ENCODE measurements around the gene CFAP251.

The CFAP251 gene

DNA sequence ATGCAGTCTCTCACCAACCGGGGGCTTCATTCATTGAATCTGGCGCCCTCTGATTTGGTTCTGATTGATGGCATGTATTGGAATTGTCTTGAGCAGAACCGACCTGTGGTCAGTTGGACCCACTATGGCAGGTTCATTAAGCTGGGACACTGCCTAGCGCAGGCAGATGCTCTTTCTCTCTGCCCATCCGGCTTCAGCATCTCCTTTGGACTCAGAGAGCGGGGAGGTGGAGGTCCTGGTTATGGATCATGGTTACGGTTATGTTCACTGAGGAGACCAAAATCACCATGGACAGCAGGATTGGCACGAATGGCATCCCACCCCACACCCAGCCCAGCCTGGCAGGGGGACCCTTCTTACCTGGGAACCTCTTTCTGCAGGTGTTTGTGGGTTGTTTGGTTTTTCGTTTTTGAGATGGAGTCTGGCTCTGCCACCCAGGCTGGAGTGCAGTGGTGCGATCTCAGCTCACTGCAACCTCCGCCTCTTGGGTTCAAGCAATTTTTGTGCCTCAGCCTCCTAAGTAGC, 86.9 kb downstream of the CFAP251 start:
- no peak for DNase-seq

DNA sequence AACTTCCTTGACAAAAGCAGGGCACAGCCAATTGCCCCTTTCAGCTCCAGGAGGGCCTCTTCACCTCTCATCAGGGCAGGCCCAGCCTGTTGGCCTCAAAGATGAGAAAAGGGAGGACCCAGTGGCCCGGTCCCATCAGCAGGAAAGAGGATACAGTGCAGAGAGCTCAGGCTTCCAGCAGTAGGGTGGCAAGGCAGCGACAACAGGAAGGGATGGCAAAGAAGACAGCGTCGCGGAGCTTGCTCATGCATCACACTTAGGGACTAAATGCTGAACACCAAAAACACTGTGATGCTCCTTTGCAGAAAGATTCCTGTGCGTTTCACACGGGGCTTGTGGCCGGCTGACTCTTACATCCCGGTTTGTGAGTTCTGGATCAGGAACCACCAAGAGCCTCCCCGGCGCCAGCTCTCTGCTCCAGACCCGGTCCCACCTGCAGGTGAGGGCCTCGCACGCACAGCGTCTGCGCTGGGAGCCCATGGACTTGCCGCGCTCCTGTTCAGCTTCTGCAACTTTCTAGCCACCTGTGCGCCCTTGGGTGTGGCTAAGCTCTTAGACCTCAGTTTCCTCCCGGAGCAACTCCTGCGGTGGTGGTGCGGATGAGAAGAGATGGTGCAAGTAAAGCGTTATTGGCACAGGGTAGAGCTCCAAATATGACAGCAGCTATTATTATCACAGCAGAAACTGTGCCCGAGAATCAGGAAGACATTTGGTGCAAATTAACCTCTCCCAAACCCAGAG, 88.0 kb downstream of the CFAP251 start:
- DNase-seq = peak; percentile 60

DNA sequence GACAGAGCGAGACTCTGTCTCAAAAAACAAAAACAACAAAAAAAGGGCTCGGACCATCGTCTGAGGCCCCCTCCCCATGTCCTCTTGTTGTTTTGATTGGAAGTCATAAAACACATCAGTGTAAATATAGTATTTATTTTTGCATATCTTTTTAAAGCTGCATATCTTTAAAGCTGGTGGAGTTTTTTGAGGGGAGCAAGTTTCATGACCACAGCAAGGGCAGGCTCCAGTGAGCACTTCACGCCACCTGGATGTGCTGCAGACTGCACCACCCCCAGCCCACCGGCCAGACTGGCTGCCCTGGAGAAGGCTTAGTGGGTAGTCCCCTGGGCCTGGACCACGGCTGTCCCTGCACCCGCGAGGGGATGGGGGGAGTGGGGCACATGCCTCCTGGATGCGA, 91.3 kb downstream of the CFAP251 start:
- no peak for DNase-seq

DNA sequence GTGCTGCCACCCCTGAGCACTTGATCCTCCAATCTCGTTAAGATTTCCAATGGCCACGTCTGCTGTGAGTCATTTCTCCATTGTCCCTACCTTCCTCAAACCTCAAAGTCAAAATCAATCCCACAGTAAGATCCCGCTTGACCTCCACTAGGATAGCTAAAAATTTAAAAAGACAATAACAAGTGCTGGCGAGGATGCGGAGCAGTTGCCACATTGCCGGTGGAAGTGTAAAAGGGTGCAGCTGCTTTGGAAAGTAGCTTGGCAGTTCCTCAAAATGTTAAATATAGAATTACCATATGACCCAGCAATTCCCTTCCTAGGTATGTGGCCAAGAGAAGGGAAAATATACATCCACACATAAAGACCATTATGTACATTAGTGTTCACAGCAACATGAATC, 93.8 kb downstream of the CFAP251 start:
- DNase-seq = no peak

DNA sequence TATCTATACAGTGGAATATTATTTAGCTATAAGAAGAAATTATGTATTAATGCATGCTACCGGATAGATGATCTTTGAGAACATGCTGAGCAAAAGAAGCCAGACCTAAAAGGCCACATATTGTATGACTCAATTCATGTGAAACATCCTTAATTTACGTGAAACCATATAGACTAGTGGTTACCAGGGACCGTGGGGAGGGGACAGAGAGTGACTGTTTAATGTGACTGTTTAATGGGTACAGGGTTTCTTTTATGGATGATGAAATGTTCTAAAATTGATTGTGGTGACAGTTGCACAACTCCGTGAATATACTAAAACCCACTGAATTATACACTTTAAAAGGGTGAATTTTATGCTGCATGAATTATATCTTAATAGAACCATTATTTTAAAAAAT, 94.7 kb downstream of the CFAP251 start:
- DNase-seq = no peak

DNA sequence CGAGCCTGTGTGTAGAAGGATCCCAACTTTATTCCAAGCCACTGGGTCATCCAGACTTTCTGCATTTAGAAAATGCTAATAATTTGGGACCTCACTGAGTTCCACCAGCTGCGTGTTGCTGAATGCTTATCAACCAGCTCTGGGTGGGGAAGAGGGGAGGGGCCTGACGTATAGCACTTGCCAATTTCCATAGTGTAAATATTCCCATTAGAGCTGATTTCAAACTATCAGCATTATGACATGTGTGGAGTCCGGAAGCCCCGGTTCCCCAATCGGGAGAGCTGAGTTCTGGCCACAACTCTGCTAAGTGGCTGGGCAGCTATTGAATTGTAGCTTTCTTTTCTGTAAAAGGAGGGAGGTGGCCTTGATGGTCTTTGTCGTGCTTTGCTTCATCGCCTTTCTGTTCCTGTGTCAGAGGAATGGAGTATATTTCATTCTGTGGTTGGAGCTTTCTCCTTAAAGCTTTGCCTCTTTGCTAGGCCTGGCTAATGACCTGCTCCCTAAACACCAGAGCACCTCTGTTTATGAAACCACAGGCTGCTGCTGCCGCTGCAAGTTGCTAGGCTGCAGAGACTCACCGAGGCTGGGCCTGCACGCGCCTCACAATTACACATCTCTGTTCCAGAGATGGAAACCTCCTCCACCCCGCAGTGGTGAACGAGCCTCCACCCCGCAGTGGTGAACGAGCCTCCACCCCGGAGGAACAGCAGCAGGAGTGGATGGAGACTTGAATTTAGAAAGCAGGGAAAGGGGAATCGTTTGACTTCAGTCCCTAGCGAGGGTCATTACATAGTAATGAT, 95.6 kb downstream of the CFAP251 start:
- no peak for DNase-seq

DNA sequence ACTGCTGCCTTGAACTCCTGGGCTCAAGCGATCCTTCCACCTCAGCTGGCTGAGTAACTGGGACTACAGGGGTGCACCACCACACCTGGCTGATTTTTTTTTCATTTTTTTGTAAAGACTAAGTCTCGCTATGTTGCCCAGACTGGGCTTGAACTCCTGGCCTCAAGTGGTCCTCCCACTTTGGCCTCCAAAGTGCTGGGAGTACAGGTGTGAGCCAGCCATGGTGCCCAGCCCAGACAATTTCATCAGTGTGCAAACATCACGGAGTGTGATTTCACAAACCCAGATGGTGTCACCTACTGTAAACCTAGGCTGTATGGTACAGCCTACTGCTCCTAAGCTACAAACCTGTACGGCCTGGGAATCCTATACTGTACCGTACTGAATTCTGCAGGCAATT, 96.4 kb downstream of the CFAP251 start:
- DNase-seq = no peak

DNA sequence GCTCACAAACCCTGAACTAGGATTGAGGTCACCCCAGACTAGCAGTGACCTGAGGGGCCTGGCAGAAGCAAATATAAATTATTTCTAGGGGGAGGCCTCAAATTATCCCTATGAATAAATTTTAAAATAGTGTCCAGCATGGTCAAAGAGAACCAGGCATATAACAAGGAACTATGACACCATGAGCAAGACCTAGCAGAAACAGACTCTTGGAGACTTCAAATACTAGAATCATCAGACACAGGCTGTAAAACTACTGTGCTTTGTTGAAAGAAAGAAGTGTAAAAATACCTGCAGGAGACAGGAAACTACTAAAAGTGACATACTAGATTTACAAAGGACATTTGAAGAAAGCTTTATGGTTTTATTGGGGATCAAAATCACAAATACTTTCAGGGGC, 100.1 kb downstream of the CFAP251 start:
- DNase-seq = no peak

DNA sequence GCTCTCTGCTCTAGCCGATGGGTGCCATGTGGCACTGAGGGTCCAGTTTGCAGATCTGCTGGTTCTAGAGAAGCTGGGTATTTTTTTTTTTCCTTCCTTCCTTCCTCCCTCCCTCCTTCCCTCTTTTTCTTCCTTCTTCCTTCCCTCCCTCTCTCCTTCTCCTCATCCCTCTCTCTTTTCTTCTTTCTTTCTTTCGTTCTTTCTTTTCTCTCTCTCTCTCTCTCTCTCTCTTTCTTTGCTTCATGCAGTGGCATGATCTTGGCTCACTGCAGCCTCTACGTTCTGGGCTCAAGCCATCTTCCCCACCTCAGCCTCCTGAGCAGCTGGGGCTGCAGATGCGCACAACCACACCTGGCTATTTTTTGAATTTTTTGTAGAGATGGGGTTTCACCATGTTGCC, 100.5 kb downstream of the CFAP251 start:
- DNase-seq = no peak

DNA sequence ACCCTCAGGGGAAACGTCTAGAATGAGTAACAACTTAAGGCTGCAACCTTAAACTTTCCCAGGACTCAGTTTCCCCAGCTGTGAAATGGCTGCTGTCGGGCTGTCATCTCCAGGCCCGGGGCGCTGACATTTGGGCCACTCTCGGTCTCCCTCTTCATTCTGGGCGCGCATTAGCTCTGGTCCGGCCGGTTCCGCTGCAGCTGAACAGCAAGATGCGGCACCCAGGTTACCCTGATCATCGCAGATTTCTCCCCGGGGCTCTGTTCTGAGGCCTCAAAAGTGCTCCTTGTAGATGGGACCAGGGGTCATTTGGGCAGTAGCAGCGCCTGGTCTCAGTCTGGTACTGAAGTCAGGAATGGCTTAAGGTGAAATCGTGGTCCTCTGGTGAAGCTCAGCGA, 102.4 kb downstream of the CFAP251 start:
- no peak for DNase-seq

DNA sequence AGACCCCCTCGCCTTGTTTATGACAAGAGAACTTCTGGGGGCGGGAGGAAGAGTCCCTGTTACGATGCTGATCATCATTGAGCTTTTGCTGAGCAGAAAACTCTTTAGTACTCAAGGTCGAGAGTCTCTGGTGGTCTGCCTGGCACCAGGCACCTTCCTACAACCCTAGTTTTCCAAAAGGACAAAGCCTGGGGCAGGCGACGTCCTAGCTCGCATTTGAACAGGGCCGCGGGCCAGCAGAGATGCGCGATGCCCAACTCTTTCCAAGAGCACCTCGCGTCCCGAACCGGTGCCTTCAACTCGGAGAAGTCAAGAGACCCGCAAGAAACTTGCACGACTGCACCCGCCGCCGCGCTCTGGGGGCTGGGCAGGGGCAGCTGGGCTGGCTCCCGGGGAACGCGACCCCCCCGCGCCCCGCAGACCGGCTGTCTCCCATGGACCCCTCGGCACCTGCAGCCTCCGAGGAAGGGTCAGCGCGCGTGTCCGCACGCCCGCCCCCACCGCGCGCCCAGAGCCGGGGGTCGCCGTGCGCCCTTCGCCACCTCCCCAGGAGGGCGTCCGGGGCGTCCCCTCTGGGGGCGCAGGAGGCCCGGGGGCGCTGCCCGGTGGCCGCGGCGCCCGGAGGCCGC, 102.9 kb downstream of the CFAP251 start:
- peak; percentile 39 for DNase-seq

DNA sequence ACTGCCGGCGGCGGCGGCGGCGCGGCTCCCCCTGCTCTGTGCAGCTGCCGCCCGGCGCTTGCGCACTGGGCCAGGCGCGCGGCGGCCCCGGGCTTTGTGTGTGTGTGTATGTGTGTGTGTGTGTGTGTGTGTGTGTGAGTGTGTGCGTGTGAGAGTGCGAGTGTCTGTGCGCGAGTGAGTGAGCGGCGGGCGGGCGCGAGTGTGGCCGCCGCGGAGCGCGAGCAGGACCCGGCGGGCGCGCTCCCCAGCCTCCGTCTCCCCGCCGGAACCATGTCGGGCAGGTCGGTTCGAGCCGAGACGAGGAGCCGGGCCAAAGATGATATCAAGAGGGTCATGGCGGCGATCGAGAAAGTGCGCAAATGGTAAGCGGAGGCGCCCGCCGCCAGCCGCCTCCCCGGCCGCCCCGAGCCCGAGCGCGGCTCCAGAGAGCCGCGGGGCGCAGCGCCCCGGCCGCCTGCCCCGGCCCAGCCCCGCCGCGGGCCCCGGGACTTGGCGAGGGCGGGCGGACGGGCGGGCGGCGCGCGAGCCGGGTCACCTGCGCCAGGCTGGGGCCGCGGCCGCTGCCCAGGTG, 103.5 kb downstream of the CFAP251 start, which contains the start of gene BCL7A:
Gene BCL7A (plus strand): TSS at position 63 of the 571 bp plus-strand sequence. CDS start 208 bp downstream, at position 271.
- DNase-seq = peak; percentile 66

DNA sequence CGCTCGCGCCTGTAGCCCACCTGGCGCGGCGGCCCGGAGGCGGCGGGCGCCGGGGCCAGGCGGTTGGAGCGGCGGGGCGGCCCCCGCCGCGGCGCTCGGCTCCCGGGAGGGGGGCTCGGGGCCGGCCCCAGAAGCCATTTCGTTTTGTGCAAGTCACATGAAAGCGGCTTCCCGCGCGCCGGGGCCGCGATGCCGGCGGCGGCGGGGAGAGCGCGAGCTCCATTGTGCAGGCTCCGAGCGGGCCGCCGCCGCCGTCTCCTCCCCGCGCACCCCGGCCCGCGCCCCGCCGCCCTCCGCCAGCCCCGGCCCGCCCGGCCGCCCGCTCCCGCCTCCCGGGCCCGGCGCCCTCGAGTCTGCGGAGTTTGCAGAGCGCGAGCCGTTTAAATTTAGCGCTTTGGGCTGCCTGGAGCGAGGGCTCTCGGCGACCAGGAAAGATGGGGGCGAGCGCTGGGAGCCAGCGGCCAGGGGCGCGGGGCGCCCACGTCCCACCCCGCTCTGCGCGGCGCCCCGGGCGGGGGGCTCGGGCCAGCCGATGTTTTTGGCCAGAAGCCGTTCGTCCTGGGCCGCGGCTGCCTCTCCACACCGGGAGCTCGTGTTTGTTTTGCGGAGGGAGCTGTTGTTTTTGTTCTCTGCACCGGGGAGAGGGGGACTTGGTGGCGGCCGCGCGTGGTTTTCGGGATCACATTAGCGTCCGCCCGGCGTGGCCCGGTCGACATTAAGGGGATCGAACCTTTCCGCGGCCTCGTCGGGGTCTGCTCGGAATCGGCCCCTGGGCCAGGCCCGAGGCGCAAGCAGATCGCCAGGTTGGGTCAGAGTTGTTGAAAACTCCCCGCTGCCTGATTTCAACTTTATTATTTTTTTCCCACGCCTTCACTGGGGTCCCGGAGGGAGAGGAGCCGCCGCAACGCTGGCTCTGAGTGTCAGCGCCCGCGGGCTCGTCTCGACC, 104.3 kb downstream of the CFAP251 start:
- peak; percentile 52 for DNase-seq

DNA sequence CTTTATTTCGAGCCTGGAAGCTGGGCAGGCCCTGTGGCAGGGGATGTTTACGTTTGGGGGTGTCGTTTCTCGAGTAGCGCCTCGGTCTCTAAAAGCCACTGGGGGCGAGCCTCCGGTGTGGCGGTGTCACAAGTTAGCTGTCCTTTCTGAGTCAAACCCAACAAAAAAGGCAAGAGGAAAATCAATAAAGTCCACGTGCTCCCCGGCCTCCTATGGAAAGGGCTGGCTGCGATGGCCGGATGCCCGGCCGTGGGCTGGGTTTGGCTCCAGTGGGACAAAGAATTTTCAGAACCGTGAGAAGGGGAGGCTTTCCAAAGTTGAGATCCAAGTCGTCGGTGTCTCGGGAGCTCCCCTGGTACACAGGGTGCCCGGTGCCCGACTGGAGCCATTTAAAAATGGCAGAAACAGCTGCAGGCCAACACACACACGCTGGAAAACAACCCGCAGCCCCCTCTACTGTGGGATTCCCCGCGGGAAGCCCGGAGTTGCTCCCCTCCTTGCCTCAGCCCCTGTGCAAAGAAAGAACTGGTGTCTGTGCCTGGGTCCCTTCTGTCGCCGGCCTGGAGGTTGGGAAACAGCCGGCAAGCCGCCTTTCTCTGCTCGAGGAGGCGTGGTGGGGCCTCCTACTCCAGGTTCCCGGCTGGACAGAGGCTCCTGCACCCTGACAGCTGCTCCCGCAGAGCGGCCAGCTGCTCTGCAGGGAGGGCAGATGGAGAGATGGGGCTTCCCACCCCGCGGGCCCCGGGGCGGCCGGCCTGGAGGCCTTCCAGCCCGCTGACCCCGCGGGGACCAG, 105.1 kb downstream of the CFAP251 start:
- DNase-seq = peak; percentile 32

DNA sequence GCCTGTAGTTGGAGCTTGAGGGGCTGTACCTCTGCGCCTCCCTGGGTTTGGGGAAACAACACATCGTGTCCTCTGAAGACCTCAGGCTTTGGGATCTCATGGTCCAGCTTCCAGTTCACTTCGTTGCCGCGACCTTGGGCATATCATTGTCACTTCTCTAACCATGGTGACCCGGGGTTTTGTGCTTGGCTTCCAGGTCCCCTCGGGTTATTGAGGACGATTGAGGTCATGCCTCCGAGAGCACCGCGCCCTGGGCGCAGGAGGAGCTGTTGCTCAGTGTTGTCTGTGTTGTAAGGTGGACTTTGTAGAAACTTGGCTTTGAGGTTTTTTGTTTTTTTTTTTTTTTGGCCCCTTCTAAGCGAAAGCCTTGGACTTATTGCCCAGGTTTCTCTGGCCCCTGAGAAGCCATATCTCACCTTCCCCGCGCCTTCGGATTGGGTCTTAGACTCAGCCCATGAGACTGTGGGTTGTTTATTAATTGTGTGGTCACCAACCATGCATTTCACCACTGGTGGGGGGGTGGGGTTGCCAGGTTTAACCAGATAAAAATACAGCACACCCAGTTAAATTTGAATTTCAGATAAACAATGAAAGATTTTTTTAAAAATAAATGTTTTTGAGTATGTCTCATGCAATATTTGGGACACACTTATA, 105.9 kb downstream of the CFAP251 start:
- no peak for DNase-seq

DNA sequence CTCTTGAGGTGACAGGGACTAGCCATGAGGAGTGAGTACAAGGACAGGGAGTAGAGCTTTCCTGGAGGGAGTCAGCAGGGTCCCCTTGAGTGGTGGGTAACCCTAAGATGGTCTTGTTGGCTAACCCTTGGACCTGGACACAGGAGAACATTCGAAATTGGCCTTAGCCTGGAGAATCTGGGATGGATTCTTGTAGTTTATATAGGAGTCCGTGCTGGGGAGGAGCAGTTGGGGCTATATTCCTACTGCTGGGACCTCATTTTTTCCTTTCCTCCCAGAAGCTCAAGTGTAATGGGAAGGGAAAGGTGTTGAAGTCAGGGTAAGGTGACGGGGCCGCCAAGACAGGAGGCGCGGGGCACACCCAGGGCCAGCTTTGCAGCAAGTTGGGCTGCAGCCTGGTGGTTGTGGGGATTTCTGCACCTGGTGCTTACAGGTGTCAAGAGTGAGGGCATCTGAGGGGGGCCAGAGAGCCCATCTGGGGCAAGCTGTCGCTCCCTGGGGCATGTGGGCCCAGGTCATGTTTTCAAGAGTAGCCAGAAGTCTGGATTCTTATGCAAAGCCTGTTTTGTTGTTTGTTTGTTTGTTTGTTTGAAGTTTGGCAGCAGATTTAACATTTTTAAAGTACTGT, 108.4 kb downstream of the CFAP251 start:
- DNase-seq = no peak

DNA sequence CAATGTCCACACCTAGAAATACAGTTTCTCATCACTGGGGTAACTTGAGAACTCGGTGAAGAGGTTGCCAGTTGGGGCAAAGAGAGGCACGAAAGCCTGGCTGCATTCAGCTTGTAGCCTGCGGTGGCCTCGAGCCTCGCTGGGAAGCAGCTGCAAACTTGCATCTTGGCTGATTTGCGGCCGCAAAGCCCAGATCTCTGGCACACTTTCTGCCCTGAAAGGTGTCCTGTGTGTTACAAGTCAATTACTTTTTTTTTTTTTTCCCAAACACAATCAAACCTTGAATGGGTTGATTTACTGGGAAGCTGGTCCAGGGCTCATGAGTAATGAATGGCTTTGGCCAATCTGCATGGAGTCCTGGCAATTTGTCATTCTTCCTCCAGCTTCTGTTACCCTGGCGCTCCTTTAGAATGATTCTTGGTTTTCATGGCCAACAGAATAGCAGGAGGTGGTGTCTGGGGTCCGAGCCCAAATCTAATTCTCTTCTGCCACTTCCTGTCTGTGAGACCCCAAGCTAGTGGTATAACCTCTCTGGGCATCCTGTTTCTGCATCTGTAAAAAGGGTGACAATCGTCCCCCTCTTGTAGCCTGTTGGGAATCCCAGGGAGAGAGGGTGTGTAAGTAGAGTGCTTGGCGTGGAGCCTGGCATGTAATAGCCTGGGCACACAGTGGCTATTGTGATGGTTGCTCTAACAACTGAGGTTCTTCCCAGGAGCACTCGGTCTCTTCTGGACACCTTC, 109.9 kb downstream of the CFAP251 start:
- no peak for DNase-seq

DNA sequence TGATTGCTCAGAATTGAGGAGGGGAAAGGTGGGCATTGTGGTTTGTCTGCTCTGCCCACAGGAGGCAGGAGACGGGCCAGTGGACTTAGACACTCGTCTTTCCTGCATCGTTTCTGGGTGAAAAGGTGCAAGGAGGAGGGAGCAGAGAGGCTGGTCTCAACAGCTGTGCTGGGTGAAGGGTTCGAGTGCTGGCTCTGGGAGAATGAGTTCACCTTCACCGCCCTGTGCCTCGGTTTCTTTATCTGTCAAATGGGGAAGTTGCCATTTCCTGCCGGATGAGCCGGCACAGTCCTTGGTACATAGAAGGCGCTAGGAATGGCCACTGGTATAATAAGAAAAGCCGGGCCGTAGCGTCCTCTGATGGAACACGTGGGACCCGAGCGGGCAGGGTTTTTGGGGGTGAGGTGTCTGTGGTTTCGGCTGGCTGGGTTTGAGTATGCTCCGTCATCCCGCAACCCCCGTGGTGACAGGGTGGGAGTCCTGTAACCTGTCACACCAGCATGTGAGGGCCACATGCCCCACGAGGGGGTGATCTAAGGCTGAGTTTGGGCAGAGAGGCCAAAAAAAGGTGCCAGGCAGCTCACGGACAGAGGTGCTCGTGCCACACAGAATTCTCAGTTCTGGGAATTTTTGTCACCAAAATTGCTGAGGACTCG, 110.6 kb downstream of the CFAP251 start:
- no peak for DNase-seq

Measured in CD4-positive, alpha-beta T cell treated with Interleukin-17A for 4 hours (primary cell).